Measurements from ENCODE around the gene MYH8.

The MYH8 gene

DNA sequence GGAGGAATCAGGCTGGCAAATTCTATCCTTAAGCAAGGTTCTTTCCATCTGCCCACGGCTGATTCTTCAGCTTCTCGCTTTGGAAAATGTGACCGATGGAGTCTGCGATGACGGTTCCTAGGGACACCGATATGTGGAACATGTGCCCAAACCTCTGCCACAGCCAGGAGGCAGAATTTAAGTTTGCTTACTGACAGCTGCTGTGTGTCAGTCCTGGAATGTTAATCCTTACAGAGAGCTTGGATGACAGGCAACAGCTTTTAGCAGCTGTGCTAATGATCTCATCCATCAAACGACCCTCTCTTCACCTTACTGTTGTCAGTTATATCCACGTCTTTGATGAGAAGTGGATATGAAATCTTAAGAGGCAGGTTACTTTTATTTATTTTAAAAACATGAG lies 37.6 kb downstream of the MYH8 start:
- peak; percentile 52 for DNase-seq (ENCODE audit: low read depth, low spot score)

DNA sequence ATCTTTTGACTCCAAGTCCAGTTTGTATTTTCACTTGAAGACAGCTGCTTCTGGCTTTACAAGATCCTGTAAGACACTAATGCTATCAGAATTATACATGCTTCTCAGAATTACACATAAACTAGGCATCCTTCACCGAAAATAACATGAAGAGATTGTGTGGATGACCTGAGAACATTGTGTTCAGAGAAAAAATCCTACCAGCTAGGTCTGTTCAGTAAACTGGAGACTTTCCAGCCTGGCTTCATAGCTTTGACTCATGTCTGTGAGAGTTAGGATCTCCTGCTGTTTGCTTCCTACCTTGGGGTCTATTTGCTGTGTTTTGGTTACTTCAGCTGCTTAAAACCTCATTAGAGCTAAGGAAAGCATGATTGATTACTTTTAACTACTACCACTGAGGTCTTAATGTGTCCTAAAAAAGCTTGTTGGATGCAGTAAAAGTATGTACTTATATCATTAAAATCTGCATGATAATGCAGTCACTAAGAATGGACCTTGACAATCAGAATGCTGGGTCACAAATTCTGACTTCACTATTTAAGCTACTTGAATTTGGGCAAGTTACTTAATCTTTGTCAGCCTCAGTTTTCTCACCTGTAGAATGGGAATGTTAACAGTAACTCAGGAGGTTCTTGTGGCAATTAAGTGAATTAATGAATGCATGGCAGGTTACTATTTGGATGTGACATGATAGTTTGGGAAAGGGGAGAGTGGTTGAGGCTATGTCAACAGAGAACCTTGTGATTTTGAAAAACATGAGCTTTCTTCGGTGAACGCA lies 40.9 kb downstream of the MYH8 start:
- DNase-seq (ENCODE audit: low read depth, low spot score): peak; percentile 15

DNA sequence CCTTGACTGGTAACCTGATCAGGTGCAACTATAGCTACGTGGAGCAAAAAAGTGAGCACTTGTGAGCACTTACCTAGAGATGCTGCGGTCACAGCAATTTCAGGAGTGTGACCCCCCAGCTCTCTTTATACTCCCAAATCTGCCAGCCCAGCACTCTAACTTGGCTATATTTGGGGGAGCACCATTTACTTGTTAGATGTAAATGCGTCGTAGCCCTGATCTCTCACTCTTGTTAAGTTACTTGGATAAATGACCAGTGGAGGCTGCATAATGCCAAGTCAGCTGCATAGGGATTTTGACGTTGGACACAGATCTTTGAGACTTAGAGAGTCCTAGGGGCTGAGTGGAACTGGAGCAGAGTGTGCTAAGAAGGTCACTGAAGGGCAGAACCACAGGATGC lies 48.8 kb downstream of the MYH8 start, which contains the start of gene MYH13:
Gene MYH13, minus strand, starts transcription at position 101 of the 400 bp plus-strand sequence. CDS start 8,476 bp downstream, outside the sequence.
- no peak for DNase-seq (ENCODE audit: low read depth, low spot score)

DNA sequence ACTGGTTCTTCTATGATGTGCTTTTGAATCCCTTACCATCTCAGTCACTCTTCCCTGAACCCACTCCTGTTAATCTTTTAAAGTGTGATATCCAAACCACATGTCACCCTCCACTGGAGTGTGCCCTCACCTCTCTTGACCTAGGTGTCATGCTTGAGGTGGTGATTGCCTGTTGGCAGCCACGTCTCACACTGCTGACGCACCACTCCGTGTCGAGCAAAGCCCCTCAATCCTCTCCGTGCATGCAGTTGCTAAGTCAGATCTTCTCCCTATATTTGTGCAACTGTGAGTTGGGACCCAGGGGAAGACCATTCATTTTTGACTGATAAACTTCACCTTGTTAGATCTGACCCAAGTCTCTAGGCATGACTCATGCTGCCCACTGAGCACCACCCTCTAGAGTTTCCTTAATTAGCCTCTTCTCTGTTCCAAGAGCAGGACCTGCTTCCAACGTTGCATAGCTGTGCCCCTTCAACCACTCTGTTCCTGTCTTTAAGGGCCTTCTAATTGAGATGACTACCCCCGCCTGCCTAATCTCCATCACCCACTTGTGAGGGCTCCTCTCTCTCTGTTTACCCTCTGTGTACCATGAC lies 51.6 kb downstream of the MYH8 start:
- no peak for DNase-seq (ENCODE audit: low read depth, low spot score)

DNA sequence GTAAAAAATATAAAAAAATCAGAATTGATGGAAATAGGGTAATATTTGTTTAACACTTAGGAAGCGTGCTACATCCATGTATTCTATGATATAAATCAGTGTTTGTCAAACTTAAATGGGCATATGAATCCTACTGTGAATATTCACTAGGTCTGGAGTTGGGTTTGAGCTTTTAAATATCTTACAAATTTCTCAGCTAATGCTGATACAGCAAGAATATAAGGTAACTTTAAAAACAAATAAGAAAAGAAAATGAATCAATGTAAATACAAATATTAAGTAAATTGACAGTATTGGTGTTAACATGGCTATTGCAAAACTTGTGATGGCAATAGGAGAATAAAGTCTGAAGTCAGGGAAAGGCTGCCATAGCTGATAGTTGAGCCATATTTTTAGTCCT lies 52.5 kb downstream of the MYH8 start:
- DNase-seq (ENCODE audit: low read depth, low spot score): no peak

DNA sequence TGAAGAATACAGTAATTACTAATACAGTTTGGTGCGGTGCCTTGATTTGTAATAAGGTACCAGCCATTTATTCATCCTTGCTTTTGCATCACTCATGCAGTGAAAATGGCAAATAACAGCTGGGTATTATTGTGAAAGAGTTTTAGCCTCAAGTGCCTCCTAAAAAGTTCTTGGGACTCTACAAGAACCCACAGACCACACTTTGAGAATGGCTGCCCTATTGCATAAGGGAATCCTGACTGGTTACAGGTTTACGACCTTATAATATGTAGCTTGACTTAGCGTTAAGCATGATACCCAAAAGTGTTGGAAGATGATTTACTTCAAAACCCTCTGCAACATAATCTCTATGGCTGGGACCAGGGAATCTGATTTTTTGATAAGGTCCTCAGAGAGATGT lies 53.2 kb downstream of the MYH8 start:
- DNase-seq (ENCODE audit: low read depth, low spot score): no peak

DNA sequence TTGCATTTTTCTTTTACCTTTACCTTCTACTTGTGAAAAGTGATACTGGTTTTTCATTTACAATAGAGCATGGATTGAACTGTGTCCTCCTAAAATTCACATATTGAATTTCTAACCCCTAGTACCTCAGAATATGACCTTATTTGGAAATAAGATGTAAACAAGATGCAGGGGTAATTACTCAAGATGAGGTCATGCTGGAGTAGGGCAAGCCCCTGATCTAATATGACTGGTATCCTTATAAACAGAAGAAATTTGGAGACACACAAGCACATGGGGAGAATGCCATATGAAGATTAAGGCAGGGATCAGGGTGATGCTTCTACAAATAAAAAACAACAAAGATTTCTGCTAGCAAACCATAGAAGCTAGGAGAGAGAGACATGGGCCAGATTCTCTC lies 61.2 kb downstream of the MYH8 start:
- DNase-seq (ENCODE audit: low read depth, low spot score): no peak

DNA sequence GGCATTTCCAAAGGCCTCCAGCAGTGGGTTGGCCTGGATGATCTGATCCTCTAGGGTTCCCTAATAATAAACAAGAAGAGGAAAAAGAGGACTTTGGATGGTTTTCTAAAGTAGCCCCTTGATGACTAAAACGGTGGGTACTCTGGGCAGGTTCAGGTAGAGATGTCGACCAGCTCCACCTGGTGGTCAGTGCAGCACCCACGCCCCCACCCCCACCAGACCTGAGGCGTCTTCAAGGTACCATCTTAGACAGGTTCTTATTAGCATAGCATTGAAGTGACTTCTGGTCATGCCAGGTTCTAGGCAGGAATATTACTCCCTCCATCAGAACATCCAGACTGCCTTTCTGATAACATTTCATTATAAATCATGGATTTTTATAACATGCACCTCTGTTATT lies 64.0 kb downstream of the MYH8 start:
- peak; percentile 78 for DNase-seq (ENCODE audit: low read depth, low spot score)

DNA sequence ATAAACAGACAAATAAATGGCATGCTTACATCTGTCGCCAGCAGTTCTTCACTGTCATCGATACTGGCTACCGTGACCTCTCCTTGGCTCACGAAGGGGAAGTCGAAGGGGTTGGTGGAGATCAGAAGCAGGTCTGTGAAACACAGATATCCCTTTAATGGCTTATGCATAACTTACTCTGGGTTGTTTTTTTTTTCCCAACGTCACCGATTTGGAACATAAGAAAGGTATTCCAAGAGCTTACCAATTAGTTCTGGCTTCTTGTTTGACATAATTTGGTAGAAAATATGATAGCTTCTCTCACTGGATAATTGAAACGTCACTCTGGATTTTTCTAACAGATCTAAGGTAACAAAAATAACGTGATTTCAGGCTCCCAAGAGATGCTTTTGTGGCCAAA lies 67.1 kb downstream of the MYH8 start:
- no peak for DNase-seq (ENCODE audit: low read depth, low spot score)

DNA sequence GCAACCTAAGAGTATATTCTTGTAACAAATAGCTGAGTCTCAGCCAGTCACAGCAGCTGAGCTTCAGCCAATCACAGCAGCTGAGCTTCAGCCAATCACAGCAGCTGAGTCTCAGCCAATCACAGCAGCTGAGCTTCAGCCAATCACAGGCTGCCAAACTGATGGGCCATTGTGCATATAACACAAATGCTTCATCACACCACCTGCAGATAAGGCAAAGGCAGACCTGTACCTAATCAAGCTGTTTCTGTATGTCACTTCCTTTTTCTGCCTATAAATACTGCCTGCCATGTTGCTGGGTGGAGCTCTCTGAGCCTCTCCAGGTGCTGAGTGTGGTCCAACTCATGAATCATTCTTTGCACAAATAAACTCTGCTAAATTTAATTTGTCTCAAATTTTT lies 68.9 kb downstream of the MYH8 start:
- no peak for DNase-seq (ENCODE audit: low read depth, low spot score)

DNA sequence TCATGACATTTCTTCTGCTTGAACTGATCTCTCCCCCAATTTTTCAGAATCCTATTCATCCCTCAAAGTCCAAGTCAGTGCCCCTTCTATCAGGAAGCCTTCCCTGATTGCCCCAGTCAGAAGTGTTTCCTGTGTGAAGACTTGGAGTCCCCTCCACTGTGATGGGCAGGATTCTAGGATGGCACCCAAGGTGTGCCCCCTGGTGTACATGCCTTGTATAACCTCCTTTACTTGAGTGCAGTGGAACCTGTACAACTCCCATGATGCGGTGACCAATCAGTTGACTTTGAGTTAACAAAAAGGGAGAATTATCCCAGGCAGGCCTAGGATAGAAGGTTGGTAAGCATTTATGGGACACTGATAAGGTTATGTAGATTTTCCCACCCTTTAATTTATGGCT lies 72.3 kb downstream of the MYH8 start:
- peak; percentile 30 for DNase-seq (ENCODE audit: low read depth, low spot score)

DNA sequence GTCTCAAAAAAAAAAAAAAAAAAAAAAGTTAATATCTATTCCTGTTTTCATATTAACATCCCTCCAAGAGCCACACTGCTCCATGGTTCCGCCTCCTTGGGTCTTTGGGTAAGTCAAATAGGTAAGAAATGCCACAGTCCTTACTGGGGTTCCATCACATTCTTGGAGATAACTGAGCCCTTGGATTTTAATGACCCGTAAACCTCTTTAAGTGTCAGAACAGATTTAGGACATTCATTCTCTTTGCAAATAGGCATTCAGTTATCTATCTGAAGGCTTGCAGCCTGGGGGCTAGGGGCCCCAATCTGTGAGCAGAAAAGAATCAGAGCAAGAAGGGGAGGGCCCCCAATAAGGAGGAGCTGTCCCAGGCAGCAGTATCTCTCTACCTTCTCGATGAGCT lies 76.9 kb downstream of the MYH8 start:
- DNase-seq (ENCODE audit: low read depth, low spot score): no peak

All from ELF-1 (cell line).